Measurements from ENCODE around the gene FOXD1.

Gene FOXD1

DNA sequence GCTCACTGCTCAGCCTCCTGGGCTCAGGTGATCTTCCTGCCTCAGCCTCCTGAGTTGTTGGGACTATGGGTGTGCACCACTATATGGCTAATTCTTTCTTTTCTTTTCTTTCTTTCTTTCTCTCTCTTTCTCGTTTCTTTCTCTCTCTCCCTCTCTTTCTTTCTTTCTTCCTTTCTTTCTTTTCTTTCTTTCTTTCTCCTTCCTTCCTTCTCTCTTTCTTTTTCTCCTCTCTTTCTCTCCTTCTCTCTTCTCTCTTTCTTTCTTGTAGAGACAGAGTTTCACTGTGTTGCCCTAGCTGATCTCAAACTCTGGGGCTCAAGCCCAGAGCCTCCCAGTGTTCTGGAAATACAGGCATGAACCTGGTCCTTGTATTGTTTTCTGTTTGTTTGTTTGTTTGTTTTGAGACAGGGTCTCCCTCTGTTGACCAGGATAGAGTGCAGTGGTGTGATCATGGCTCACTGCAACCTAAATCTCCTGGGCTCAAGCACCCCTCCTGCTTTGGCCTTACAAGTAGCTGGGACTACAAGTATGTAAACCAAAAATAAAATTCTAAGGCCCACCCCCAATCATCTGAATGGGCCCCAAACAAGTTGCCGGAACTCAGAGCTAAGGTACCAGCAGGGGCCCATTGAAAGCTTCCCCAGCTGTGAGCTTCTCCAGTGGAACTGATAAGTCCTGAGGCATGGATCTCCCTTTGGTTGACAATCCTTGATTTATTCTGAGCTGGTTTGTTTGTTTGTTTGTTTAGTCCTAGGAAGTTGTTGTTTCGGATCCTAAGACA lies 37.7 kb upstream of the FOXD1 start:
- Histone ChIP-seq H3K79me2 (ENCODE audit: control insufficient read depth, low read length) (no peaks in the 10 kb centered on the region), H3K4me2 (ENCODE audit: low read length) (no peak overlapping the region), H3K9me3 (ENCODE audit: control insufficient read depth, insufficient read depth, low read length) (no peaks in the 10 kb centered on the region), H3K27ac (ENCODE audit: low read depth, low read length) (no peak overlapping the region), H3K9me2 (replicated peaks; ENCODE audit: control insufficient read depth, low read length) (no peaks in the 10 kb centered on the region), H4K20me1 (ENCODE audit: control insufficient read depth, insufficient read depth, low read depth, low read length) (no peaks in the 10 kb centered on the region), H3K4me1 (ENCODE audit: control insufficient read depth, low read length) (no peaks in the 10 kb centered on the region), H3K36me3 (ENCODE audit: control insufficient read depth, low read length) (no peaks in the 10 kb centered on the region), H3F3A (ENCODE audit: control insufficient read depth, insufficient read depth) (no peaks in the 10 kb centered on the region), H3K27me3 (ENCODE audit: control insufficient read depth, low read length) (no peaks in the 10 kb centered on the region; the same call in 1 of the 2 replicates), H3K4me3 (ENCODE audit: low read length) (no peak overlapping the region)
- TF ChIP-seq, protein P1, sequence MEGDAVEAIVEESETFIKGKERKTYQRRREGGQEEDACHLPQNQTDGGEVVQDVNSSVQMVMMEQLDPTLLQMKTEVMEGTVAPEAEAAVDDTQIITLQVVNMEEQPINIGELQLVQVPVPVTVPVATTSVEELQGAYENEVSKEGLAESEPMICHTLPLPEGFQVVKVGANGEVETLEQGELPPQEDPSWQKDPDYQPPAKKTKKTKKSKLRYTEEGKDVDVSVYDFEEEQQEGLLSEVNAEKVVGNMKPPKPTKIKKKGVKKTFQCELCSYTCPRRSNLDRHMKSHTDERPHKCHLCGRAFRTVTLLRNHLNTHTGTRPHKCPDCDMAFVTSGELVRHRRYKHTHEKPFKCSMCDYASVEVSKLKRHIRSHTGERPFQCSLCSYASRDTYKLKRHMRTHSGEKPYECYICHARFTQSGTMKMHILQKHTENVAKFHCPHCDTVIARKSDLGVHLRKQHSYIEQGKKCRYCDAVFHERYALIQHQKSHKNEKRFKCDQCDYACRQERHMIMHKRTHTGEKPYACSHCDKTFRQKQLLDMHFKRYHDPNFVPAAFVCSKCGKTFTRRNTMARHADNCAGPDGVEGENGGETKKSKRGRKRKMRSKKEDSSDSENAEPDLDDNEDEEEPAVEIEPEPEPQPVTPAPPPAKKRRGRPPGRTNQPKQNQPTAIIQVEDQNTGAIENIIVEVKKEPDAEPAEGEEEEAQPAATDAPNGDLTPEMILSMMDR (IDR thresholded peaks at IDR 0.05; ENCODE audit: low read depth, low read length, poor library complexity, severe bottlenecking): no peak
- no peak for TF ChIP-seq EZH2phosphoT487 (IDR thresholded peaks at IDR 0.05; ENCODE audit: borderline replicate concordance, low read length)

DNA sequence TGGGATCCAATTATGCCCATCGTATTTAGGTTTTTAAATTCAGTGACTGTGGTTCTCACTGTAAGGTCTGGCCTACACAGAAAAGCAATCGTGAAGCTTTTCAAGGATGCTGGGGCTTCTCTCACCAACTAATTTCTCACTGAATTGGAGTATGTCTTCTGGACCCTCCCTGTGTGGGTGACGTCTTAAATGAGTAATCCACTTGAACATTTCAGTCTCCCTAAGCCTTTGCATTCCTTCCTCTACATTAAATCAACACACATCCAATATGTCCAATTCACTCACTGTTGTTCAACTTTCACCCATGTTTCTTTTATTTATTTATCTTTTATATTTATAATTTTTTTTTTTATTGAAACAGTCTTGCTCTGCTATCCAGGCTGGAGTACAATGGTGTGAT lies 37.1 kb upstream of the FOXD1 start:
- Histone ChIP-seq H3K9me2 (replicated peaks; ENCODE audit: control insufficient read depth, low read length) (no peaks in the 10 kb centered on the region), H3K4me1 (ENCODE audit: control insufficient read depth, low read length) (no peaks in the 10 kb centered on the region), H3K27me3 (ENCODE audit: control insufficient read depth, low read length) (peaks cover 2% of the 10 kb centered on the region), H3K4me3 (ENCODE audit: low read length) (no peak overlapping the region), H3K9me3 (ENCODE audit: control insufficient read depth, insufficient read depth, low read length) (no peaks in the 10 kb centered on the region), H3F3A (ENCODE audit: control insufficient read depth, insufficient read depth) (no peaks in the 10 kb centered on the region), H3K36me3 (ENCODE audit: control insufficient read depth, low read length) (no peaks in the 10 kb centered on the region), H3K79me2 (ENCODE audit: control insufficient read depth, low read length) (no peaks in the 10 kb centered on the region), H4K20me1 (ENCODE audit: control insufficient read depth, insufficient read depth, low read depth, low read length) (no peaks in the 10 kb centered on the region), H3K4me2 (ENCODE audit: low read length) (no peak overlapping the region), H3K27ac (ENCODE audit: low read depth, low read length) (no peak overlapping the region)
- TF ChIP-seq, protein P1 (IDR thresholded peaks at IDR 0.05; ENCODE audit: low read depth, low read length, poor library complexity, severe bottlenecking): no peak

DNA sequence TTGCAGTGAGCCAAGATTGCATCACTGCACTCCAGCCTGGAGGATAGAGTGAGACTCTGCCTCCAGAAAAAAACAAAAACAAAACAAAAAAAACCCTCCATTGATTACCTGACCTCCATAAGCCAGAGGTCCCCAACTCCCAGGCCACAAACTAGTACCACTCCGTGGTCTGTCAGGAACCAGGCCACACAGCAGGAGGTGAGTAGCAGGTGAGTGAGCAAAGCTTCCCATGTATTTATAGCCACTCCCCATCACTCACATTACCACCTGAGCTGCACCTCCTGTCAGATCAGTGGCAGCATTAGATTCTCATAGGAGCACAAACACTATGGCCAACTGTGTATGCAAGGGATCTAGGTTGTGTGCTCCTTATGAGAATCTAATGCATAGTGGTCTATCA lies 35.9 kb upstream of the FOXD1 start:
- Histone ChIP-seq H4K20me1 (ENCODE audit: control insufficient read depth, insufficient read depth, low read depth, low read length) (no peaks in the 10 kb centered on the region), H3K4me1 (ENCODE audit: control insufficient read depth, low read length) (no peaks in the 10 kb centered on the region), H3K9me3 (ENCODE audit: control insufficient read depth, insufficient read depth, low read length) (no peaks in the 10 kb centered on the region), H3F3A (ENCODE audit: control insufficient read depth, insufficient read depth) (no peaks in the 10 kb centered on the region), H3K27ac (ENCODE audit: low read depth, low read length) (no peak overlapping the region), H3K27me3 (ENCODE audit: control insufficient read depth, low read length) (peaks cover 6% of the 10 kb centered on the region), H3K4me3 (ENCODE audit: low read length) (no peak overlapping the region), H3K79me2 (ENCODE audit: control insufficient read depth, low read length) (no peaks in the 10 kb centered on the region), H3K9me2 (replicated peaks; ENCODE audit: control insufficient read depth, low read length) (no peaks in the 10 kb centered on the region), H3K4me2 (ENCODE audit: low read length) (no peak overlapping the region), H3K36me3 (ENCODE audit: control insufficient read depth, low read length) (no peaks in the 10 kb centered on the region)
- TF ChIP-seq, protein P1 (IDR thresholded peaks at IDR 0.05; ENCODE audit: low read depth, low read length, poor library complexity, severe bottlenecking): no peak
- no peak for TF ChIP-seq EZH2phosphoT487 (IDR thresholded peaks at IDR 0.05; ENCODE audit: borderline replicate concordance, low read length)

All from DOHH2 (cell line).